ENCODE measurements around the gene SRRT. TPM values are rescaled to one million over a fixed set of nuclear protein-coding genes. Genes with fewer than 3 reads are reported as not detected.
"Not testable (repeated sequence)": the region's sequence is repeated elsewhere in the genome, so short reads cannot be mapped to it uniquely, and the experiment has no call there.

SRRT gene
- total and polyA plus RNA-seq, 4 donors = 58.5 to 120 (median 78.0) TPM

DNA sequence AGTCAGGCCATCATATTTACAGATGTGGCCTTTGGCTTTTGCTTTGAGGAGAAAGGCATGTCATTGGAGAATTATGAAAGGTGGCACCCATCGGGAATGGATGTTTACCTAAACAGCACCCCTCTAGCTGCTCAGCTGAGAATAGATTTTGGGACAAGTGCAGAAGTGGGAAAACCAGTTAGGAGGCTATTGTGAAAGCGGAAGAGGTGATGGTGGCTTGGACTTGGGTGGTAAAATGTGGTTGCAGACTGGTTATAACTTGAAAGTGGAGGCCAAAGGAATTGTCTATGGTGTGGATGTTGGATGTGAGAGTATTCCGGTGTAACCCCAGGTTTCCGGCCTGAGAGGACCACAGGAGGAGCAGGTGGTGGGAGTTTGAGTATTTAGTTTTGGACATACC, 27.5 kb upstream of the SRRT start:
- no peak for TF ChIP-seq CTCF (IDR thresholded peaks at IDR 0.05; ENCODE audit: control extremely low read depth, extremely low read depth)
- Histone ChIP-seq H3K4me3 (no peak overlapping the region), H3K9me3 (ENCODE audit: control insufficient read depth in 4 of 4, insufficient read depth in 3 of 4, low read length in 3 of 4) (no peaks in the 10 kb centered on the region), H3K4me1 (ENCODE audit: control insufficient read depth in 5 of 5, insufficient read depth in 5 of 5, low read length in 5 of 5) (peaks cover 0 to 7% (median 0%) of the 10 kb centered on the region in 5 donors), H3K36me3 (ENCODE audit: control insufficient read depth in 4 of 4, insufficient read depth in 4 of 4, low read length in 4 of 4) (no peaks in the 10 kb centered on the region), H3K27me3 (ENCODE audit: control insufficient read depth in 3 of 3, insufficient read depth in 3 of 3, low read length in 2 of 3) (no peaks in the 10 kb centered on the region), H3K9ac (ENCODE audit: insufficient read depth in 1 of 2, low read length in 2 of 2) (no peak overlapping the region), H3K27ac (ENCODE audit: low read depth in 1 of 2, low read length in 1 of 2) (no peak overlapping the region)
- ATAC-seq (ENCODE audit: insufficient read depth, low FRiP score) (no peak), DNase-seq (no peak)
- WGBS, 2 donors = 87 to 98% methylated on average over 4 of the region's 4 CpGs

- peak; percentile 83 for TF ChIP-seq CTCF (IDR thresholded peaks at IDR 0.05; ENCODE audit: control extremely low read depth, extremely low read depth)
- 0 to 1% methylated on average over 71 of the region's 71 CpGs for WGBS, 2 donors
- Histone ChIP-seq H3K4me3 (peak within 1 kb of the TSS; percentile 65), H3K9me3 (ENCODE audit: control insufficient read depth in 4 of 4, insufficient read depth in 3 of 4, low read length in 3 of 4) (no peaks in the 10 kb centered on the region), H3K9ac (ENCODE audit: insufficient read depth in 1 of 2, low read length in 2 of 2) (peak within 1 kb of the TSS in 1 of 2 donors; percentile 25), H3K27ac (ENCODE audit: low read depth in 1 of 2, low read length in 1 of 2) (peak within 1 kb of the TSS in 1 of 2 donors; percentile 65), H3K36me3 (ENCODE audit: control insufficient read depth in 4 of 4, insufficient read depth in 4 of 4, low read length in 4 of 4) (peaks cover 0 to 13% (median 2%) of the 10 kb centered on the region in 4 donors), H3K27me3 (ENCODE audit: control insufficient read depth in 3 of 3, insufficient read depth in 3 of 3, low read length in 2 of 3) (no peaks in the 10 kb centered on the region), H3K4me1 (ENCODE audit: control insufficient read depth in 5 of 5, insufficient read depth in 5 of 5, low read length in 5 of 5) (peaks cover 0 to 13% (median 4%) of the 10 kb centered on the region in 5 donors)
- ATAC-seq (ENCODE audit: insufficient read depth, low FRiP score) (peak; percentile 99), DNase-seq (peak; percentile 92 to 95 (median 92))
Observed at GRCh38 chr7:100852048-100852872, 22.6 kb upstream of the SRRT start, which contains the start of gene SLC12A9. SLC12A9 (plus strand) TSS chr7:100852713; CDS start chr7:100854198, 1,485 bp downstream.

DNA sequence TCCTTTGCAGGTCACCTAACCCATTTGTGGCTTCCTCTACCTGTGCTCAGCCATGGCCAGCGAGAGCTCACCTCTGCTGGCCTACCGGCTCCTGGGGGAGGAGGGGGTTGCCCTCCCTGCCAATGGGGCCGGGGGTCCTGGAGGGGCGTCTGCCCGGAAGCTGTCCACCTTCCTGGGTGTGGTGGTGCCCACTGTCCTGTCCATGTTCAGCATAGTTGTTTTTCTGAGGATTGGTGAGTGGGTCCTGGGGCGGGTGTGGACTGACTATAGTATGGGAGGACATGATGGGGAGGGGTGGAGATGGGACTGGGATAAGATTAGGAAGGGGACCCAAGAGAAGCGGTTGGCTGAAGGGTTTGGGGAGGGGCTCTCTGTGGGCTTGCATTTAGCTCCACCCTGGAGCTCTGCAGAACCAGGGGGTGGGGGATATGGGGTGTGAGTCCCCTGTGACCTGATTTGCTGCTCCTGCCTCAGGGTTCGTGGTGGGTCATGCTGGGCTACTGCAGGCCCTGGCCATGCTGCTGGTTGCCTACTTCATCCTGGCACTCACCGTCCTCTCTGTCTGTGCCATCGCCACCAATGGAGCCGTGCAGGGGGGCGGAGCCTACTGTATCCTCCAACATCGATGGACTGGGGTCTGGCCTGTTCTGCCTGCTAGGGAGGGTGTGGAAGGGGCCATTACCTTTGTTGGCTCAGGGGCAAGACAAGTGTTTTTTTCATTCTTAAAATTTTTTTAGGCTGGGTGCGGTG, 20.6 kb upstream of the SRRT start:
- Histone ChIP-seq H3K36me3 (ENCODE audit: control insufficient read depth in 4 of 4, insufficient read depth in 4 of 4, low read length in 4 of 4) (peaks cover 0 to 13% (median 2%) of the 10 kb centered on the region in 4 donors), H3K27ac (ENCODE audit: low read depth in 1 of 2, low read length in 1 of 2) (no peak overlapping the region), H3K4me1 (ENCODE audit: control insufficient read depth in 5 of 5, insufficient read depth in 5 of 5, low read length in 5 of 5) (peaks cover 0 to 13% (median 4%) of the 10 kb centered on the region in 5 donors), H3K27me3 (ENCODE audit: control insufficient read depth in 3 of 3, insufficient read depth in 3 of 3, low read length in 2 of 3) (no peaks in the 10 kb centered on the region), H3K9me3 (ENCODE audit: control insufficient read depth in 4 of 4, insufficient read depth in 3 of 4, low read length in 3 of 4) (no peaks in the 10 kb centered on the region), H3K4me3 (no peak overlapping the region), H3K9ac (ENCODE audit: insufficient read depth in 1 of 2, low read length in 2 of 2) (no peak overlapping the region)
- ATAC-seq (ENCODE audit: insufficient read depth, low FRiP score) (no peak), DNase-seq (no peak)
- WGBS, 2 donors = 91 to 94% methylated on average over 14 of the region's 14 CpGs
- no peak for TF ChIP-seq CTCF (IDR thresholded peaks at IDR 0.05; ENCODE audit: control extremely low read depth, extremely low read depth)

GRCh38 chr7:100854899-100855298, 20.0 kb upstream of the SRRT start:
- not testable (repeated sequence) for H3K9ac ChIP-seq (ENCODE audit: insufficient read depth in 1 of 2, low read length in 2 of 2); H3K27ac ChIP-seq (ENCODE audit: low read depth in 1 of 2, low read length in 1 of 2); H3K4me3 ChIP-seq; H3K27me3 ChIP-seq (ENCODE audit: control insufficient read depth in 3 of 3, insufficient read depth in 3 of 3, low read length in 2 of 3); H3K9me3 ChIP-seq (ENCODE audit: control insufficient read depth in 4 of 4, insufficient read depth in 3 of 4, low read length in 3 of 4); DNase-seq; ATAC-seq (ENCODE audit: insufficient read depth, low FRiP score)
- 96 to 98% methylated on average over 9 of the region's 9 CpGs for WGBS, 2 donors
- peaks cover 0 to 15% (median 2%) of the 10 kb centered on the region in 4 donors for H3K36me3 ChIP-seq (ENCODE audit: control insufficient read depth in 4 of 4, insufficient read depth in 4 of 4, low read length in 4 of 4)
- peaks cover 0 to 13% (median 4%) of the 10 kb centered on the region in 5 donors for H3K4me1 ChIP-seq (ENCODE audit: control insufficient read depth in 5 of 5, insufficient read depth in 5 of 5, low read length in 5 of 5)

Data from lung (tissue), 12 donors.